CD4-positive, alpha-beta T cell treated with Interleukin-15 for 4 hours (primary cell): ENCODE results near the gene OPCML.

Experiments
- DNase-seq: peaks from one replicate; pipeline ENCODE4 v3.0.0-alpha.2; 2020; ENCODE audit warnings: low spot score

Gene OPCML

DNA sequence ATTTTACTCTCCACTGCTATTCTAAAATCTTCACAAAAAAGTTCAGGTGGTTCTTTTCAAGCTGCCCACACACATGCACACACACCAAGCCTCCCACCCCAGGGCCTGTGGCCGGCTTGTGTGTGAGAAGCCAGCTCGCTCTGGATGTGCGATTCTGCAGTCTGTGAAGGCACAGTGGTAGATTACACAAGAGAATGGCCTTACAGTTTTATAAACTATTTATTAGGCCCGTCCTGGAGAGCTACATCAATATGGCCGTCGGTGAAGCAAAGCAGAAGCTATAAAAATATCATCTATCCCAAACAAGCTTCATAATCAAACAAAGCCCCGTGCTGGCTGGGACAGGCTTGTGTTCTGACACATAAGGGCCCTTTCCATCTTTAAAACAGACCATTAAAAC lies 240.5 kb downstream of the OPCML start:
- DNase-seq, result no peak

DNA sequence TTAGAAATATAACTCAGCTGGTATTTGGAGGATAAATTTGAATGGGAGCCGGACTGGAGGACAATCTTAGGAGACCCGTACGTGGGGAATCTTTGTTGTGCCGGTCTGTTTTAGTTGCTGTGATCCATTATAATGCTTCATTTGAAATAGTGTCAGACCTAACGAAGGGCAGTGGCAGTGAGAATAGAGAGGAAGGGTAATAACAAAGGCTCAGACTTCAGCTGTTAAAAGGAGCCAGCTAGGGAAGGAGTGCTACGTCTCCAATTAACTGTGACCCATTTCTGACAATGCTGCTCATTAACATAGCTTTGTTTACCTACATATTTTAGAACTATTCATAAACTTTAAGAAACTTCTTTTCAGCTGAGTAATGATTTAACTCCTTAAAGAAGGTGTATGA lies 246.9 kb downstream of the OPCML start:
- DNase-seq, result no peak

DNA sequence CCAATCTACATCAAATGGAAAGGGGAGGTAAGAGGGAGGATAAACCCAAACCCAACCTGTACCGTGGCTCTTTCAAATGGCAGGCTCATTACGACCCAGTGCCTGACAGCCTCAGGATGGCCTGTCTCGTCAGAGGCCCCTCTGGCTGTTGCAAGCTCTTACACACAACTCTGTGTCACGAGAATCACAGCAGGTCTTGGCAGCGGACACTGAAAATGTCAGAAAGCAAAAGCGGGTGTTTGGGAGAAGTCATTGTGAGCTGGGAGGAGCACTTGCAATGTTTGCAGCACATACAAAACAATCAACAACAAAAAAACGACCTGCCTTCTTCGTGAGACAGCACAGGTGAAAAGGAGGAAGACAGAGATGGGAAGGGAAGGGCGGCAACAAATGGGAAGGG lies 248.1 kb downstream of the OPCML start:
- DNase-seq, result no peak

DNA sequence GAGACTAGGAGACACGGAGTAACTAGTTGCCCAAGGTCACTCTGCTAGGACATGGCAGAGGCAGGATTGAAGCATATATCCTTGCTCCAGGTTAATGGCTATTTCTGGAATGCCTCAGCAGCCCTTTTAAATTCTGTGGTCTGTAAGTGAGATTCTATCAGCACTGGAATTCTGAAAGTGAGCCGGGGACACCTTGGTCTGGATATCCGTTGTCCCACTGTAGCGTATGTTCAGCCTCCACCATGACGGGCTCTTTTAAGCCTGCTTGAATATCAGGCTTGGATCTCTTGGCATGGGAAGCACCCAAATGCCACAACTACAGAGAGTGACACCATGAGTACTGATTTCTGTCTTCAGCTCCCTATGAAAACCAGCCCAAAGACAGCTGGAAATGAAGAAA lies 254.4 kb downstream of the OPCML start:
- DNase-seq, result no peak

DNA sequence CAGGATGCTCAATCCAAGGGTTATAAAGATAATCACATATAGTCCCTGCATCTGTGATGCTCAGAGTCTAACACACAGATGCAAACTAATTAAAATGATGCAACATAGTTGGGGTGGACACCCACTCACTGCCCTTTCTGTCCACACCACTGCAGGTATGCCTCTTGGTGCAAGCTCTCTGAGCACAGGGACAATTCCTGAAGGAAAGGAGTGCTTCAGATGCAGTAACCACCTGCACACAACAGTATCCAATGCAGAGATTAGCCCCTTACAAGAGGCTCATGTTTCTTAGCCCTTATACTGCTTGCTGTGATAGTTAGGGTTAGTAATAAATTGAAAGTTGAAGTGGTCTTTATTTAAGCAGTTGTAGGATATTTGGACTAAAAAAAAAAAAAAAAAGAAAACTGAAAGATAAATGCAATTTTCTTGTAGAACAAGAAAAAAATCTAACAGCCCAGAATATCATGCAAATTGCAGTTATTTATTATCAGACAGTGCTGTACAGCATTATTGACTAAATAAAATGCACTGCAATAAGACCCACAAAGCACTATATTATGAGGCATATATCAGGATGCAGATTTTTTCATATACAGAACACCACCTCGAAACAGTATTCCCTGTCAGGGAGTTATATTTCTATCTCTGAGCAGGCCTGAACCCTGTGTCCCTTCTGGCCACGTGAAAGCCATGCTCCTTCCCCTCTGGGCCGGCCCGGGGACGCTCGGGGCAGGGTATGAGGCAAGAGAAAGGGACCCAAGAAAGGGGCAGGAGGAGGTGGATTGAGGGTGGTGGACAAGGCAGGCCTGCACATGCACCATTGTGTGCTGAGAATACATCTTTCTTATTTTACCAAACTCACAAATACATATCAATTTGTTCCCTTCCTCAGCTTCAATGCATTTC lies 260.2 kb downstream of the OPCML start:
- no peak for DNase-seq

DNA sequence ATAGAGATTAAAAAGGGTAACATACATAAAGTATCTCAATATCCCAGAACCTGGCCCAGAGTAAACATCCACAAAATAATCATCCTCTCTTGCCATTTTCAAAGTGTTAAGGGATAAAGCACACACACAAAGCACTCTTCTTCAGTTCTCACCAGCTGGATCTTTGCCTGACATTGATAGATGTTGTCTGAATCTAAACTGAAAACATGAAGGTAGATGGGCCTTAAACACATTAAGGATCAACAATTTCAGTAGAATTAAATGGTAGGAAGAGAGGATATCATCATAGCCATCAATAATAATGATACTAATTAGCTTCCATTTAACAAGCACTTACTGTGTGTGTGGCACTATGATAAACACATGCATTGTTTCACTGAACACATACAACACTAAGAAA lies 261.1 kb downstream of the OPCML start:
- DNase-seq, result no peak

DNA sequence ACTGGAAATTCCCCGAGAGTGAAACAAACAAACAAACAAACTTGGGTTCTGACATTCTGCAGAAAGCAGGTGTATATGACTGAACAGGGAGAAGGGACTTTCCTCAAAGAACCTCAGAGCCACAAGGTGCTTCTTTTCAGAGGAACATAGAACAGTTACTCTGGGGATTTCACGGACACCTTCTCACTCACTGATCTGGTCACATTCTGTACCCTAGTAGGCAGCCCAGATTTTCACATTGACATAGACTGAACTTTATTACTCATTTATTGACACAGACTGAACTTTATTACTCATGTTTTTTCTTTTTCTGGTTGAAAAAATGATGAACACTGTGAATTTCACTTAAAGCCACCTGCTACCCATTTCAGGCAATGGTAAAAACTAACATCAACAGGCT lies 263.0 kb downstream of the OPCML start:
- no peak for DNase-seq

DNA sequence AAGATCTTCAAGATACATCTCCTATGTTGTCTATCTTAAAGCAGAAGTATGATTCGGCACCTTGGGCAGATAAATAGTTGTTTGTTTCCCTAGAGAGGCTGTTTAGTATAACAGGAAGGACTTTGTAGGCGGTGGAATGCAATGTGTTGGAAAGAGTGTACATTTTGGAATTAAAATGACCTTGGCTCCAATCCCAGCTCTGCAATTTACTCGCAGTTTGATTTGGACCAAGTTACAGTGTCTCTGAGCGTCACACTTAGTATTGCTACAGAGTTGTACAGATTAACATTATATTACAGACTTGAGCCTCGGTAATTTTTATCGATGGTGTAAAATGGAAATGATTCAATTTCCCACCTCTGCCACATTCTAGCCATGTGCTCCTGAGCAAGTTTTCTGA lies 265.3 kb downstream of the OPCML start:
- DNase-seq, result no peak

DNA sequence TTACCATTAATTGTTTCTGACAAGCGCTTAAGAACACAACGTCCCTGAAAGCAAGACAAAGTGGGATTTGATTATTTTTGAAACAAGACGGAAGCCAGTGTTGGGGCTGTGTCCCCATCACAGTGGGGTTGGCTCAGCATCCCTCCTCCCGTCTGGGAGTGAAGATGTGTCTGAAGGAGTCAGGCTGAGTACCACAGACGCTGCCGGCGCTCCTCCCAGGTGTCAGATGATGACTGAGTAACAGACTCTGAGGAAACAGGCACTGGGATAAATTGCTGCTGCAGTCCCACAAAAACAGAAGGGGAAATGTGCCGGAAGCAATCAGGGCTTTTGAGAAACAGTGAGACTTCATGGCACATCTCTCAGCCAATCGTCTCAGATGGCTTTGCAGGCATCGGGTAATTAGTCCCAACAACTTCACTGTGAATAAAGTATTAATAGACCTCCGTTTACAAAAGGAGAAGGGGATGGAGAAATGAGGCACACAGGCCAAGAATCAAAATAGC lies 266.7 kb downstream of the OPCML start:
- no peak for DNase-seq

DNA sequence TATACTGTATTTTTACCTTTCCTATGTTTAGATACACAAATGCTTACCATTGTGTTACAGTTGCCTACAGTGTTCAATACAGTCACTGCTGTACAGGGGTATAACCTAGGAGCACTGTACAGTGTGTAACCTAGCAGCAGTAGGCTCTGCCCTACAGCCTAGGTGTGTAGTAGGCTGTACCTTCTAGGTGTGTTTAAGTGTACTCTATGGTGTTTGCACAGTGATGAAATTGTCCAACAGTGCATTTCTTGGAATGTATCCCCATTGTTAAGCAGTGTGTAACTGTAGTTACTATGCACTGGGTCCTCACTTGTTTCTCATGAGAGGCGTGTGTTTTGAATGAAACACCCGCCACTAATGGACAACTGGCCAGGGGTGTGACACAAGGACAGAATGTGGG lies 269.0 kb downstream of the OPCML start:
- no peak for DNase-seq

DNA sequence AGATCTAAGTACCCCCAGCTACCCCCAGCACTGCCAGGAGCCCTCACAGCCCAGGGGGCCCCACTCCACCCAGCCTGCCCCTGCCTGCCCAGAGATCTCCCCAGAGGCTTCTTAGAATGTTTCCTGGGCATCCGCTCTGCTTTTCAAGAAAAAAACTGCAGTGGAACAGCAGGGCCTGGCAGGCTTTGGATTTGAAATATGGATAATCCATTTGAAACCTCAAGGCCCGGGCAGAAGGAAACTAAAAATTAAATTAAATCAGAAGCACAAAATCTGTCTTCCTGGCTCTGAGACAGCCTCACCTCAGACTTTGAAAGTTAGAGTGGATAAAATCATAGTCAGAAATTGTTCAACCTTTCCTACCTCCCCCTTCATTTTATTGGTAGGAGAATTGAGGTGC lies 273.6 kb downstream of the OPCML start:
- DNase-seq, result no peak

DNA sequence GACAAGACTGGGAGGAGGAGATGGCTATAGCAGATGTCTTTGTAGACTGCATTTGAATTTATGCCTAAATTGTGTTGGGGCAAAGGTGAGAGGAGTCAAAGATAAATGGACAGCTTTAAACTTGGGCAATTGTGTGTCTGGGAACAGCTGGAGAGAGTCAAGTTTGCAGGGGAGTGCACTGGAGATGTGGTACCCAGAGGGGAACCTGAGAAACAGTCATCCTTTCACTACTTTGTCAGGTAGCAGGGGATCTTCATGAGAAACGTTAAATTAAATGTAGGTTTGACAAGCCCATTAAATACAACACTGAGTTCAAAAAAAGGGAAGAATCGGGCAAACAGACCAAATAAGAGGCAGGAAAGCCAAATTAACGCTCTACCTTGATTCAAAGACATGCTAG lies 277.7 kb downstream of the OPCML start:
- DNase-seq, result no peak

DNA sequence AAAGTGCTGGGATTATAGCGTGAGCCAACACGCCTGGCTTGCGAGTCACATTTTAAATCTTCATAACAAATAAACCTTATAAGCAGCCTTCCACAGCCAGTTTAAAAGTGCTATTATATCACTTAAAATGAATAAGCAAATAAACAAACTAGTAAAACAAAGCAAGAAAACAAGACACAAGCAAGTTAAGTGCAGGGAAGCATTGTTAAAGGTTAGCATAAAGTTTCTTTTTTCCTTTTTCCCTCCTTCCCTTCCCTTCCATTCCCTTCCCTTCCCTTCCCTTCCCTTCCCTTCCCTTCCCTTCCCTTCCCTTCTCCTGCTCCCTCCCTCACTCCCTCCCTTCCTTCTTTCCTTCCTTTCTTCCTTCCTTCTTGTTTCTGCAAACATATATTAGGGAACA lies 278.7 kb downstream of the OPCML start:
- DNase-seq, result no peak

DNA sequence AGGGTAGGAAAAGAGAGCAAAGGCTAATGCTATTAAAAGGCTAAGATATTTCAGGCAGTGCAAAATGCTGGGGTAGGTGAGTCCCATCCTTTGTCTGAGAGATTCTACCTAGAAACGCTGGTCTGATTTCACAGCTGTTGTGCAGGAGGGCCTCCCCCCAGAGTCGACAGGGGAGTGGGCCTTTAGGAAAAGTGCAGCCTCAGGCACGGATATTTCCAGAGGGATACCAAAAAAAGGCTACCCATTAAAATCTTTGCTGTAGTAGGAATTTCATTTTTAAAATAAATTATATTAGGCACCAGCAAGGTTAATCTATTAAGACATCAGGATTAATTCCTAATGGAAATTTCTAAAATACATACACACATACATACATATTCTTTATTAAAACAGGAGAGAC lies 280.5 kb downstream of the OPCML start:
- DNase-seq, result no peak

DNA sequence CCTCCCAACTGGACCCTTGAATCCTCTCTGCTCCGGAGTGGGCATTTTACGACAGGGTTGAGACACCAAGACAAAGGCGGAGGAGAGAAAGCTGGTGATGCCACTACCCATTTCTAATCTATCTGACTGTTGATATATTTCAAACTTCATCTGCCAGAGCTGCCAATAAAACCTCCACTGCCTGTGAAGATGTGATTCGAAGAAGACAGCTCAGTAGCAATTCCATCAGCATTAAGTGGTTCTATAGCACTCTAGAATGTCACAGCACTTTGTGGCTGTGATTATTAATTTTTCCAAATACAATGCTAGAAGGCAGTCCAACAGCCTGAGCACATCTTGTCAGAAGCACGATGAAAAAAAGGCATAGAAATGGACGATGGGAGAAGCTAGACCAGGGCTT lies 282.8 kb downstream of the OPCML start:
- DNase-seq, result no peak

DNA sequence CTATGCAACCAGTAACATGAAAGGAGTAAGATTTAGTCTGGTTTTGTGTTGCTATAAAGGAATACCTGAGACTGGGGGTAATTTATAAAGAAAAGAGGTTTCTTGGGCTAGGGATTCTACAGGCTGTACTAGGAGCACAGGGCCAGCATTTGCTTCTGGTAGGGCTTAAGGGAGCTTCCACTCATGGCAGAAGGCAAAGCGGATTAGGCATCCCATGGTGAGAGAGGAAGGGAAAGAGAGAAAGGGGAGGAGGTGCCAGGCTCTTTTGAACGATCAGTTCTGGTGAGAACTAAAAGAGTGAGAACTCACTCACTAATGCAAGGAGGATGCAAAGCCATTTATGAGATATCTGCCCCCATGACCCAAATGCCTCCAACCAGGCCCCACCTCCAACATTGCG lies 283.2 kb downstream of the OPCML start:
- no peak for DNase-seq

DNA sequence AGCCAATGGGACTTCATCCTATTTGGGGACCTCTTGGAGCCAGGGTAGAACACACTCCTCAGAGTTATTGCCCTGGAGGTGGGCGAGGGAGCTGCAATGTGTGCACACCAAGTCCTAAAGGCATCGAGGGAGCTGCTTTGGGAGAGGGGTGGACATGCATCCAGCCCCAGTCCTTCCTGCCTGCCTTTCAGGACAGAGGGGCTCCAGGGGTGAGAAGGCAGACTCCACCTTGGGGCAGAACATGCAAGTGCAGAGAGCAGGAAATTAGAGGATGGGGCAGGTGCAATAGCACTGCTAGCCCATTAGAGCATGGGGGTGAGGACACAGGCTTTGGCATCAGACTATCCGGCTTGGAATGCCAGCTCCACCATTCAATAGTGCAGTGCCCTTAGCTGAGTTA lies 288.5 kb downstream of the OPCML start:
- no peak for DNase-seq

DNA sequence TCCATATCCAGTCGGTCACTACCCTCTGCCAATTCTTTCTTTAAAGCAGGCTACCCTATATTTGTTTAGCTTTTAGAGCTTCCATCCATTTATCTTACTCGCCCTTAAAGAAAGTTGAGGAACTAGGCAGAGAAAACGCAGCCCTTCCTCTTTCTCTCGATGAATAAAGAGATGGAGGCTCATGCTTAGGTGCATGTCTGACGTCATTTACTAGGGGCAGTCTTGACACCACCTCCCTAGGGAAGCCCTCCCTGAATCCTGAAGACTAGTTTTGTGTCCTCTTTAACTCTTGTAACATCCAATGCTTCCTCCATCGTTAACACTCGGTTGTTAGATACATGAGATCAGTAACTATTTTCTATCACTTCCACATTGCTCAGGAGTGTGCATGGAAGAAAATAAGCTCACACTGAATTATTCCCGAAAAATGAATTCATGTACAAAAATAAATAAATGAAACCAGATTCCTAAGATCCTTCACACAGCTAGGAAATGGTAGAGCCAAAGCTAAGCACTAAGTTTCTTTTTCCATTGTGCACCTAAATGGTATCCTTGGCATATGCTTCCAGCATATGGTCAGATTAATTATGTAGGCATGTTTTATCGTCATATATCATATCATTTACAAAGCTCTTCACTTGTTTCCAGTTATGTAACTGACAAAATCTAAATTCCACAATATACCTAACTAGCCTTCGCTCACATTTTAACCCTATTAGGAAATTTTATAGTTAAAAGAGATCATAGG lies 291.2 kb downstream of the OPCML start:
- no peak for DNase-seq

DNA sequence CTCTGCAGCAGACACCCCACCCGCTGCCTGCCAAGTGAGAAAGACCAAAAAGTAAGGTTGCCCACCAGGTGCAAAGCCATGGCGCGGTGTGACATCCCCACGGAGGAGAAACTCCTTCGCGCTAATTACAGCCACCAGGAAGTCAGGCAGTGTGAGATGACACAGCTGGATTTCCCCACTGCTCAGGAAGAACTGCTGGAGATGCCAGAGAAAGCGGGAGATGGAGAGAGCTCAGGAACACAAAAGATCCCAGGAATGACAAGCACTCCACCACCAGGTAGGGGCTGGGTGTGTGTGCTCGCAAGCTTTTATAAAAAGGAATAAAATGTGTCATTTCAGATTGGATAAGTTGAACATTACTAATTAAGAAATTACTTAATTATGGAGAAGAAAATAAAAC lies 292.7 kb downstream of the OPCML start:
- no peak for DNase-seq

DNA sequence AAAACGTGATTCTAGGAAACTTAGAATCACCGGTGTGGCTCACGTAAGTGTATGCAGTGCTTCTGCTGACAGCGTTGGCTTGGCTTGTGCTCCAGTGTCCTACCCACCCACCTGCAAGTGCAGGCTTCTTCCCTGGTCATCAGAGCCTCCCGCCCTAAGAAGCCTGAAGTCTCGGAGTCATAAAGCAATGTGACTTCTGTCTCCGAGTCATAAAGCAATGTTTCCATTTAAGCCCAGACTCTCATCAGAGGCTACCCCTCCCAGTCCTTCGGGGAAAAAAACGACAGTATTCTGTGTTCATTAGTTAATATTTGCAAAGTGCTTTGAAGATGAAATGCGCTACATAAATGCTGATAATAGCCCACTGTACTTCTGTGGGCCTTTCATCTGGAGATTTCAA lies 293.8 kb downstream of the OPCML start:
- no peak for DNase-seq

DNA sequence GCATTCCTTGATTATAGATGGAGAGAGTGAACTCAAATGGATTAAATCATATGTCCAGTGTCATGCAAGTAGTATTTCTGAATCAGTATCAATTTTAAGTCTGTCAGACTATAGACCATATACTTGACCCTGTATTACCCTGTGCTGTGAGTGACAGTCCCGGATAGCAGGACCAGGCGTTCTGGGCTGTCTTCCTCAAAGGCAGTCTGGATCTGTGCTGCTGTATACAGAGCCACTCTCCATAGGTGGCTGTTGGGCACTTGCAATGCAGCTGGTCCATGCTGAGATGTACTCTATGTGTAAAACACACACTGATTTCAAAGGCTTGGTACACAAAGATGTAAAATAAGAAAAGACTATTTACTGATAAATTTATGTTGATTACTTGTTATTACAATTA lies 294.3 kb downstream of the OPCML start:
- no peak for DNase-seq

DNA sequence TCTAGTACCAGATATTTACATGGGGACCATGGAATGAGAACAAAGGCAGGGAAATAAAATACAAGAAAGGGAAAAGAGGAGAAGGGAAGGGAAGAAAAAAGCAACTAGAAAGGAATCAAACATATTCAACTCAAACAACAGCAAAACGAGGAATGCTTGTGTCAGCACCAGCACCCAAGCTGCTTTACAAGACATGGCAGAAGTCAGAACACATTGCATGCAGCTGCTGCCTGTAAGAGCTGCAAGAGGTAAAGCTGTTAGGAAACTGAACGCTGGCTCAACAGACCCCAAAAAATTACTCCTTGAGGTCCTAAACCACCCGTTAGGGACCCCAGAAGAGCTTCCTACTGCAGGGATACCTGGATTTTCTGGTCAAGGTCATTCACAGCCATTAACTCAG lies 296.9 kb downstream of the OPCML start:
- no peak for DNase-seq

DNA sequence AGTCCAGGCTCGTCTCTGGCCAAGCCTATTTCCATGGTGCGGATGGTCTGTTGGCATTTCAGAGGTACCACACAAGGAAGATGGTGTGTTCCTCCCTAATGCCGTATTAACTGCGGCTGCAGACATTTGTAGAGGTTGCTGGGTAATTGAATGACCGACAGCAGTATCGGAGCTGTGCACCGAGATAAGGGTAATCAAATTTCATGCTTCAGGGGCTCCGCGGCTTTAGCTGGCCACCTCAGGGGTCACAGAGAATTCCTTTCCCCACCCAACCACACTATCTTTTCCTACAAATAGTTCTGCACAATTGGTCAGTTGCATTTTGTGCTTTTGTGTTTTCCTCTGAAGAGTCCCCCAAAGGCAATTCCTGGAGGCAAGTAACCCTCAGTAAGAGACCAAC lies 297.4 kb downstream of the OPCML start:
- DNase-seq, result no peak
